ENCODE measurements around the gene EPHA6. TPM values are rescaled to one million over a fixed set of nuclear protein-coding genes. Genes with fewer than 3 reads are reported as not detected.

EPHA6 gene
- total and polyA plus RNA-seq, 7 donors: 0.04 TPM; not detected in 6

GRCh38 chr3:97074546-97074945, 260.2 kb downstream of the EPHA6 start:
- Histone ChIP-seq H3K27me3 (ENCODE audit: insufficient read depth in 3 of 3, low read length in 2 of 3) (no peaks in the 10 kb centered on the region), H3K27ac (no peak overlapping the region), H3K36me3 (ENCODE audit: insufficient read depth in 1 of 2, low read depth in 1 of 2) (no peaks in the 10 kb centered on the region), H3K4me3 (no peak overlapping the region), H3K9me3 (no peaks in the 10 kb centered on the region), H3K4me1 (no peaks in the 10 kb centered on the region)
- DNase-seq (no peak), ATAC-seq (no peak)
- intact Hi-C loops (cut with DNase I): no loop called here
- TF ChIP-seq CTCF (IDR thresholded peaks at IDR 0.05): no peak
- WGBS, 3 donors: 59 to 73% (median 63%) methylated on average over 2 of the region's 2 CpGs

DNA sequence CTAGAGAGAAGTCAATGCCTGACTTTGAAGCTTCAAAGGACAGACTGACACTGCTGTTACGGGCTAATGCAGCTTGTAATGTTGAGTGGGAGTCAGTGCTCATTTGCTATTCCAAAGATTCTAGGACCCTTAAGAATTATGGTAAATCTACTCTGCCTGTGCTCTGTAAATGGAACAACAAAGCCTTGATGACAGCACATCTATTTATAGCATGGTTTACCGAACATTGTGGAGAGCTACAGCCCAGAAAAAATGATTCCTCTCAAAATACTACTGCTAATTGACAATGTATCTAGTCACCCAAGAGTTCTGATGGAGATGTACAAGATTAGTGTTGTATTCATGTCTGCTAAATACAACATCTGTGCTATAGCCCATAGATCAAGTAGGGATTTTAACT, 262.3 kb downstream of the EPHA6 start:
- Histone ChIP-seq H3K9me3 (no peaks in the 10 kb centered on the region), H3K27ac (no peak overlapping the region), H3K4me1 (no peaks in the 10 kb centered on the region), H3K36me3 (ENCODE audit: insufficient read depth in 1 of 2, low read depth in 1 of 2) (no peaks in the 10 kb centered on the region), H3K27me3 (ENCODE audit: insufficient read depth in 3 of 3, low read length in 2 of 3) (no peaks in the 10 kb centered on the region), H3K4me3 (no peak overlapping the region)
- DNase-seq (no peak), ATAC-seq (no peak)
- WGBS, 3 donors: 47 to 54% (median 48%) methylated on average over 2 of the region's 2 CpGs
- TF ChIP-seq CTCF (IDR thresholded peaks at IDR 0.05): no peak
- intact Hi-C loops (cut with DNase I): no loop called here

DNA sequence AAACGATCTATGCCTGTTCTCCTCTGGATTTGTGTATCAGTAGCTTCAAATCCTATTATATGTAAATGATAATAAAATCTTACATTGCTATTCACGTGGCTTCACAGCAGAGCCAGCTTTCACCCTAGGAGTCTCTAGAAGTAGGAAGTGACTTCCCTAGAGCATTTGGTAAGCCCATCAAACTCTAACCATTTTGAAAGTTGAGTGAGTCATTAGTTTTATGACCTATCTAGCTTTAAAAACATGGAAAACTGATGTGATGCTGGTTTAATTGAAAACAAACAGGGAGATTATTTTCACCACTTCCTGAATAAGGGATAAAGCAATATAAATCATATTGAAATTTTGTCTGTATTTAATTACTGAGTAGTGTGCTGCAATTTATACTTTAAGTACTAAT, 275.2 kb downstream of the EPHA6 start:
- DNase-seq (no peak), ATAC-seq (no peak)
- H3K36me3 ChIP-seq (ENCODE audit: insufficient read depth in 1 of 2, low read depth in 1 of 2): no peaks in the 10 kb centered on the region
- H3K9me3 ChIP-seq: no peaks in the 10 kb centered on the region
- no peak overlapping the region for H3K27ac ChIP-seq
- intact Hi-C loops (cut with DNase I): no loop called here
- TF ChIP-seq CTCF (IDR thresholded peaks at IDR 0.05): no peak
- H3K4me1 ChIP-seq: no peaks in the 10 kb centered on the region
- H3K4me3 ChIP-seq: no peak overlapping the region
- no peaks in the 10 kb centered on the region for H3K27me3 ChIP-seq (ENCODE audit: insufficient read depth in 3 of 3, low read length in 2 of 3)
- WGBS, 3 donors: 38 to 53% (median 42%) methylated on average over 2 of the region's 2 CpGs

DNA sequence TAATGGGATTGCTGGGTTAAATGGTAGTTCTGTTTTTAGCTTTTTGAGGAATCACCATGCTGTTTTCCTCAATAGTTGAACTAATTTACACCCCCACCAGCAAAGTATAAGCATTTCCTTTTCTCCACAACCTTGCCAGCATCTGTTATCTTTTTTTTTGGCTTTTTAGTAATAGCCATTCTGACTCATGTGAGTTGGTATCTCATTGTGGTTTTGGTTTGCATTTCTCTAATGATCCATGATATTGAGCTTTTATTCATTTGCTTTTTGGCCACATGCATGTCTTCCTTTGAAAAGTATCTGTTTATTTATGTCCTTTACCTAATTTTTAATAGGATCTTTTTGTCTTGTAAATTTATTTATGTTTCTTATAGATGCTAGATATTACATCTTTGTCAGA, 288.2 kb downstream of the EPHA6 start:
- no peaks in the 10 kb centered on the region for H3K4me1 ChIP-seq
- intact Hi-C loops (cut with DNase I): no loop called here
- H3K27me3 ChIP-seq (ENCODE audit: insufficient read depth in 3 of 3, low read length in 2 of 3): no peaks in the 10 kb centered on the region
- ATAC-seq: no peak
- no peak for DNase-seq
- no peak overlapping the region for H3K27ac ChIP-seq
- H3K36me3 ChIP-seq (ENCODE audit: insufficient read depth in 1 of 2, low read depth in 1 of 2): no peaks in the 10 kb centered on the region
- H3K9me3 ChIP-seq: no peaks in the 10 kb centered on the region
- no peak for TF ChIP-seq CTCF (IDR thresholded peaks at IDR 0.05)
- H3K4me3 ChIP-seq: no peak overlapping the region

DNA sequence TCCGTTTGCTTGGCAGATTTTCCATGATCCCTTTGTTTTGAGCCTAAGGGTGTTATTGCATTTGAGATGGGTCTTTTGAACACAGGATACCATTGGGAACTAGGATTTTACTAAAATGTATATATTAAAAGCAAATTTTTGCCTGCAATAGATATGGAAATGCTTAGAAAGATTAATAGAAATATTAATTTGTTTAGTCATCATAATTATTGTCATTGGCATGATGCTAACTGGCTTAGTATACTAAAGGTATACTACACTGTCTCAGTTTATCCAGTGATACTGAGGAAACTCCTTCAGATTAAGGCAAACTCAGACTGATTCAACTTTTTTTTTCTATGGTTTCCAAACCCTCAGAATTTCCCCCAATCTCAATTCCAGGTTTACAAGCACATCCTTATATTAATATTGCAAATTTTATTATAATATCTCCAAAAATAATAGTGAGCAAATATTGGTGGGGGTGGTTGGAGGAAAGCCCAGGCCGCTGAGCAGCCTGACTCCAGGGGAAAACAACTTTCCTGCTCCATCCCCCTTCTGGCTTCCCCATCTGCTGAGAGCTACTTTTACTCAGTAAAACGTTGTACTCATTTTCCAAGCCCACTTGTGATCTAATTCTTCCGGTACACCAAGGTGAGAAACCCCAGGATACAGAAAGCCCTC, 291.7 kb downstream of the EPHA6 start:
- DNase-seq (no peak), ATAC-seq (no peak)
- Histone ChIP-seq H3K27ac (no peak overlapping the region), H3K4me3 (no peak overlapping the region), H3K4me1 (no peaks in the 10 kb centered on the region), H3K27me3 (ENCODE audit: insufficient read depth in 3 of 3, low read length in 2 of 3) (no peaks in the 10 kb centered on the region), H3K36me3 (ENCODE audit: insufficient read depth in 1 of 2, low read depth in 1 of 2) (no peaks in the 10 kb centered on the region), H3K9me3 (no peaks in the 10 kb centered on the region)
- no peak for TF ChIP-seq CTCF (IDR thresholded peaks at IDR 0.05)
- WGBS, 3 donors: 50 to 57% (median 55%) methylated on average over 4 of the region's 4 CpGs
- intact Hi-C loops (cut with DNase I): no loop called here
